H1 (cell line): ENCODE data around the gene DGCR6L. TPM values are rescaled to one million over a fixed set of nuclear protein-coding genes. Genes with fewer than 3 reads are reported as not detected.
"Not testable (repeated sequence)": the region's sequence is repeated elsewhere in the genome, so short reads cannot be mapped to it uniquely, and the experiment has no call there.

ENCODE experiments used
- CTCF ChIA-PET: fragments of 300-600 bp; sonication (Branson Sonifier 250); formaldehyde crosslinking; loops from one replicate; lab custom pipeline; 2021; ENCODE audit not compliant: partially characterized antibody; lab: Charles Lee
- POLR2A ChIA-PET: fragments of 300-600 bp; sonication (Branson Sonifier 250); formaldehyde crosslinking; loops from one replicate; lab custom pipeline; 2021; ENCODE audit warnings: inconsistent platforms; ENCODE audit not compliant: partially characterized antibody; lab: Charles Lee
- DNase-seq, 2 experiments: peaks; one replicate each; pipeline versions ENCODE4 v3.0.0 to v3.0.0-alpha.2; 2010 to 2022; ENCODE audit warnings: low spot score in 2 of 2, low read depth in 1 of 2, mixed read lengths in 1 of 2
- FAIRE-seq: peaks from 2 replicates; lab custom pipeline; 2011; peaks lifted over from hg19 to GRCh38; lab: Jason Lieb, UNC
- H2AFZ ChIP-seq: 2 replicates; pipeline ENCODE4 v1.8.1; 2012; ENCODE audit warnings: low read length, inconsistent platforms
- H2AK5ac ChIP-seq: 2 replicates; pipeline ENCODE4 v1.6.1; 2013; ENCODE audit warnings: low read depth, low read length
- H2BK120ac ChIP-seq: replicated peaks from 2 replicates; pipeline ENCODE3; 2013; ENCODE audit warnings: low read depth, low read length, inconsistent platforms
- H2BK12ac ChIP-seq: 2 replicates; pipeline ENCODE4 v1.6.1; 2013; ENCODE audit warnings: low read depth, low read length
- H2BK15ac ChIP-seq: 2 replicates; pipeline ENCODE4 v1.6.1; 2013; ENCODE audit warnings: low read length
- H2BK20ac ChIP-seq: 2 replicates; pipeline ENCODE4 v1.6.1; 2013; ENCODE audit warnings: low read length
- H2BK5ac ChIP-seq: 2 replicates; pipeline ENCODE4 v1.6.1; 2013; ENCODE audit warnings: low read depth, low read length
- H3K14ac ChIP-seq: 2 replicates; pipeline ENCODE4 v1.6.1; 2013; ENCODE audit warnings: inconsistent platforms; ENCODE audit not compliant: insufficient read length
- H3K18ac ChIP-seq: 2 replicates; pipeline ENCODE4 v1.6.1; 2013; ENCODE audit warnings: low read length; ENCODE audit errors: extremely low read depth
- H3K23ac ChIP-seq: 2 replicates; pipeline ENCODE4 v1.6.1; 2013; ENCODE audit warnings: inconsistent platforms; ENCODE audit not compliant: insufficient read length
- H3K23me2 ChIP-seq: 2 replicates; pipeline ENCODE4 v1.6.1; 2013; ENCODE audit warnings: low read depth, low read length
- H3K27ac ChIP-seq: 2 replicates; pipeline ENCODE4 v1.6.1; 2011; ENCODE audit warnings: low read depth, low read length, inconsistent platforms
- H3K27me3 ChIP-seq, 4 experiments: replicated peaks in 1 of 4; 1 replicate in 1 of 4; 2 replicates in 3 of 4; pipeline versions ENCODE4 v1.6.1 to v1.8.1; 2011 to 2013; ENCODE audit warnings: low read length in 3 of 4, mild to moderate bottlenecking in 3 of 4, inconsistent platforms in 2 of 4, mixed read lengths in 2 of 4, moderate library complexity in 1 of 4; ENCODE audit not compliant: control insufficient read depth in 3 of 4, insufficient read depth in 3 of 4; ENCODE audit errors: extremely low read depth in 1 of 4
- H3K36me3 ChIP-seq, 4 experiments: 2 replicates each; pipeline versions ENCODE4 v1.6.1 to v1.8.1; 2011 to 2013; ENCODE audit warnings: mild to moderate bottlenecking in 4 of 4, low read length in 3 of 4, moderate library complexity in 2 of 4, control low read depth in 1 of 4, inconsistent platforms in 1 of 4; ENCODE audit not compliant: insufficient read depth in 4 of 4, control insufficient read depth in 2 of 4
- H3K4ac ChIP-seq: replicated peaks from 2 replicates; pipeline ENCODE3; 2013; ENCODE audit warnings: low read length, low read depth, mixed read lengths, inconsistent platforms; ENCODE audit not compliant: insufficient read length
- H3K4me1 ChIP-seq, 4 experiments: replicated peaks in 1 of 4; 1 replicate in 1 of 4; 2 replicates in 3 of 4; pipeline versions ENCODE4 v1.6.1 to v1.8.1; 2011 to 2013; ENCODE audit warnings: low read length in 3 of 4, inconsistent platforms in 2 of 4, mixed read lengths in 1 of 4; ENCODE audit not compliant: insufficient read depth in 4 of 4, control insufficient read depth in 3 of 4
- H3K4me2 ChIP-seq, 2 experiments: 2 replicates each; pipeline versions ENCODE4 v1.6.1 to v1.8.1; 2011 to 2013; ENCODE audit warnings: low read depth in 2 of 2, low read length in 2 of 2, control low read depth in 1 of 2, inconsistent platforms in 1 of 2, mild to moderate bottlenecking in 1 of 2; ENCODE audit not compliant: insufficient read depth in 1 of 2
- H3K4me3 ChIP-seq, 4 experiments: fragments of 200-600, 300-600 bp in 1 of 4; sonication (generic), shearing (Covaris generic), sonication (Bioruptor Twin) in 1 of 4; 2 replicates each; pipeline versions ENCODE4 v1.5.1 to v1.8.1; 2011 to 2016; ENCODE audit warnings: low read length in 4 of 4, low read depth in 3 of 4, control low read depth in 2 of 4, inconsistent platforms in 2 of 4, mild to moderate bottlenecking in 2 of 4, mixed read lengths in 1 of 4, moderate library complexity in 1 of 4; ENCODE audit not compliant: insufficient read depth in 2 of 4; ENCODE audit errors: extremely low read depth in 1 of 4
- H3K56ac ChIP-seq: replicated peaks from 2 replicates; pipeline ENCODE3; 2013; ENCODE audit warnings: low read depth, mild to moderate bottlenecking, mixed read lengths, low read length, inconsistent platforms; ENCODE audit not compliant: insufficient read length
- H3K79me1 ChIP-seq: 2 replicates; pipeline ENCODE4 v1.6.1; 2013; ENCODE audit warnings: low read depth, low read length, control low read depth
- H3K79me2 ChIP-seq, 2 experiments: 2 replicates each; pipeline versions ENCODE4 v1.6.1 to v1.8.1; 2012 to 2013; ENCODE audit warnings: low read length in 2 of 2, mild to moderate bottlenecking in 2 of 2, inconsistent platforms in 1 of 2; ENCODE audit not compliant: insufficient read depth in 2 of 2, control insufficient read depth in 1 of 2
- H3K9ac ChIP-seq, 4 experiments: replicated peaks in 1 of 4; 1 replicate in 1 of 4; 2 replicates in 3 of 4; pipeline versions ENCODE4 v1.6.1 to v1.8.1; 2011 to 2013; ENCODE audit warnings: low read depth in 3 of 4, low read length in 3 of 4, control low read depth in 2 of 4, mild to moderate bottlenecking in 2 of 4, moderate library complexity in 2 of 4, inconsistent platforms in 1 of 4; ENCODE audit errors: extremely low read depth in 1 of 4
- H3K9me3 ChIP-seq, 2 experiments: 2 replicates each; pipeline versions ENCODE4 v1.6.1 to v1.8.1; 2012 to 2013; ENCODE audit warnings: mild to moderate bottlenecking in 2 of 2, moderate library complexity in 2 of 2, control low read depth in 1 of 2, inconsistent platforms in 1 of 2, low read depth in 1 of 2, low read length in 1 of 2, mixed read lengths in 1 of 2; ENCODE audit not compliant: insufficient read depth in 2 of 2
- H4K20me1 ChIP-seq, 2 experiments: replicated peaks in 1 of 2; 2 replicates each; pipeline versions ENCODE3 to v1.8.1; 2011 to 2013; ENCODE audit warnings: inconsistent platforms in 2 of 2, low read length in 2 of 2, mild to moderate bottlenecking in 1 of 2; ENCODE audit not compliant: insufficient read depth in 2 of 2, control insufficient read depth in 1 of 2
- H4K5ac ChIP-seq: 2 replicates; pipeline ENCODE4 v1.6.1; 2013; ENCODE audit warnings: low read length, low read depth, mixed read lengths, inconsistent platforms; ENCODE audit not compliant: insufficient read length
- H4K8ac ChIP-seq: 2 replicates; pipeline ENCODE4 v1.8.0; 2013; ENCODE audit warnings: mild to moderate bottlenecking, moderate library complexity, low read length, inconsistent platforms; ENCODE audit not compliant: insufficient read depth; ENCODE audit errors: extremely low read depth
- H4K91ac ChIP-seq: replicated peaks from 2 replicates; pipeline ENCODE3; 2013; ENCODE audit warnings: low read length, mixed read lengths, inconsistent platforms; ENCODE audit not compliant: insufficient read length
- whole genome bisulfite sequencing, 2 experiments: shearing (Covaris generic) in 1 of 2; methylation state at CpG; one replicate each; pipeline versions ENCODE4 v1.1.6 to v1.1.7; 2013 to 2015; ENCODE audit warnings: low lambda C conversion rate in 2 of 2, mixed read lengths in 2 of 2, inconsistent platforms in 1 of 2, low coverage in 1 of 2, missing lambda C conversion rate in 1 of 2; ENCODE audit not compliant: insufficient replicate concordance in 2 of 2, insufficient coverage in 1 of 2, insufficient read length in 1 of 2; ENCODE audit errors: extremely low coverage in 1 of 2, missing lambda C conversion rate in 1 of 2; 5-methylcytosine and 5-hydroxymethylcytosine counted together
- polyA plus RNA-seq, 7 experiments: library from polyadenylated mRNA; depleted of rRNA in 3 of 7; stranded (reverse) in 5 of 7; unstranded in 2 of 7; fragments of >200 nt in 5 of 7; fragments of 200-250 nt in 2 of 7; gene quantifications; 1 replicate in 5 of 7; 2 replicates in 1 of 7; 4 replicates in 1 of 7; pipeline versions ENCODE4 v1.2.1 to v1.2.3, GENCODE V29; 2011 to 2013; ENCODE audit warnings: missing spikeins in 2 of 7, mixed read lengths in 2 of 7
- total RNA-seq: library from RNA; stranded (reverse); fragmentation: NEBNext Ultra II Directional; extraction: Animal tissue kit (Norgen Biotek cat#: 25700); gene quantifications from 2 replicates; pipeline ENCODE4 v1.2.1, GENCODE V29; 2021

The DGCR6L gene
- total and polyA plus RNA-seq, 2 of the 8 experiments (the other 6 are each of a cell fraction or from before 2014, with no cell fraction given): 43.6 to 72.6 TPM

- H4K91ac ChIP-seq, H3K4me2 ChIP-seq, H3K79me1 ChIP-seq, H2BK20ac ChIP-seq, H3K9ac ChIP-seq, H3K9me3 ChIP-seq, H4K5ac ChIP-seq, H4K8ac ChIP-seq, H3K27ac ChIP-seq, H3K56ac ChIP-seq, H3K4me3 ChIP-seq, H2BK120ac ChIP-seq, H3K23ac ChIP-seq, H2BK15ac ChIP-seq, H2AFZ ChIP-seq, H3K4ac ChIP-seq, H2BK12ac ChIP-seq, H3K14ac ChIP-seq, H3K4me1 ChIP-seq, H3K18ac ChIP-seq, DNase-seq, H2BK5ac ChIP-seq, FAIRE-seq, H3K23me2 ChIP-seq, H3K36me3 ChIP-seq, H3K27me3 ChIP-seq, H4K20me1 ChIP-seq, H2AK5ac ChIP-seq, H3K79me2 ChIP-seq: not testable (repeated sequence)
- POLR2A ChIA-PET: interaction anchor here (1.1 kb wide), 1 partner anchor 132 kb away, joined by 3 read pairs; no protein-coding TSS in a partner anchor
- CTCF ChIA-PET: interaction anchor here (0.8 to 3.9 kb wide), 5 partner anchors 9 to 124 kb away, joined by 3 to 29 read pairs (median 3); no protein-coding TSS in a partner anchor
- 87% methylated on average over 7 of the region's 9 CpGs; no CpG with 5 or more reads in 1 of the 2 experiments for WGBS, 2 experiments
Observed at GRCh38 chr22:20281473-20281872, 38.4 kb downstream of the DGCR6L start.
